CD14-positive monocyte (primary cell): ENCODE data around the gene HSPA12A. TPM values are rescaled to one million over a fixed set of nuclear protein-coding genes. Genes with fewer than 3 reads are reported as not detected.

Source experiments
- DNase-seq, 3 donors: peaks; one replicate each; pipeline ENCODE4 v3.0.0-alpha.2; 2011 to 2022
- H2AFZ ChIP-seq: 2 replicates; pipeline ENCODE4 v1.6.0; 2012; ENCODE audit warnings: mild to moderate bottlenecking, low read depth, low read length, inconsistent platforms; ENCODE audit not compliant: insufficient read depth, poor library complexity, severe bottlenecking
- H3K27ac ChIP-seq, 2 donors: 1 replicate in 1 of 2; 2 replicates in 1 of 2; pipeline ENCODE4 v1.5.1; 2012 to 2013; ENCODE audit warnings: low read length in 2 of 2, control low read depth in 1 of 2, inconsistent platforms in 1 of 2, low read depth in 1 of 2, mild to moderate bottlenecking in 1 of 2
- H3K27me3 ChIP-seq, 2 donors: one replicate each; pipeline versions ENCODE4 v1.6.0 to v1.6.1; 2011 to 2013; ENCODE audit warnings: low read length in 2 of 2; ENCODE audit not compliant: control insufficient read depth in 2 of 2, insufficient read depth in 2 of 2
- H3K36me3 ChIP-seq, 2 donors: replicated peaks in 1 of 2; 1 replicate in 1 of 2; 2 replicates in 1 of 2; pipeline versions ENCODE4 v1.5.1 to v1.6.1; 2012 to 2013; ENCODE audit warnings: low read length in 2 of 2, control low read depth in 1 of 2, inconsistent platforms in 1 of 2, mild to moderate bottlenecking in 1 of 2; ENCODE audit not compliant: insufficient read depth in 2 of 2, control insufficient read depth in 1 of 2
- H3K4me1 ChIP-seq, 2 donors: 1 replicate in 1 of 2; 2 replicates in 1 of 2; pipeline versions ENCODE4 v1.5.1 to v1.6.1; 2012 to 2013; ENCODE audit warnings: low read length in 2 of 2, control low read depth in 1 of 2, inconsistent platforms in 1 of 2, mild to moderate bottlenecking in 1 of 2, moderate library complexity in 1 of 2; ENCODE audit not compliant: insufficient read depth in 2 of 2, control insufficient read depth in 1 of 2
- H3K4me2 ChIP-seq: replicated peaks from 2 replicates; pipeline ENCODE3; 2012; ENCODE audit warnings: low read length, moderate library complexity, mild to moderate bottlenecking; ENCODE audit not compliant: poor library complexity, severe bottlenecking; ENCODE audit errors: extremely low read depth
- H3K4me3 ChIP-seq, 3 experiments: fragments of 200-600 bp in 1 of 3; sonication (generic) in 1 of 3; replicated peaks in 1 of 3; 1 replicate in 2 of 3; 2 replicates in 1 of 3; pipeline ENCODE4 v1.5.1; 2011 to 2013; ENCODE audit warnings: low read length in 3 of 3, mild to moderate bottlenecking in 3 of 3, control low read depth in 2 of 3, low read depth in 2 of 3, inconsistent platforms in 1 of 3, moderate library complexity in 1 of 3
- H3K79me2 ChIP-seq: 2 replicates; pipeline ENCODE4 v1.6.0; 2012; ENCODE audit warnings: mild to moderate bottlenecking, control low read depth, inconsistent platforms, low read length, moderate library complexity; ENCODE audit not compliant: insufficient read depth
- H3K9ac ChIP-seq: 2 replicates; pipeline ENCODE4 v1.6.0; 2017; ENCODE audit warnings: low read length, mild to moderate bottlenecking; ENCODE audit not compliant: insufficient read depth, poor library complexity, severe bottlenecking
- H3K9me3 ChIP-seq, 2 donors: replicated peaks in 1 of 2; 1 replicate in 1 of 2; 2 replicates in 1 of 2; pipeline versions ENCODE4 v1.5.1 to v1.6.1; 2012 to 2013; ENCODE audit warnings: low read length in 2 of 2, control low read depth in 1 of 2; ENCODE audit not compliant: control insufficient read depth in 1 of 2, insufficient read depth in 1 of 2
- H4K20me1 ChIP-seq: 2 replicates; pipeline ENCODE4 v1.6.0; 2012; ENCODE audit warnings: mild to moderate bottlenecking, low read length, control low read depth, moderate library complexity; ENCODE audit not compliant: insufficient read depth
- H3K27ac Mint-ChIP-seq, 7 donors: one replicate each; pipeline ENCODE4 v1.8.0; 2020; ENCODE audit warnings: mild to moderate bottlenecking in 7 of 7, mixed read lengths in 7 of 7, moderate library complexity in 6 of 7, inconsistent platforms in 2 of 7
- H3K27me3 Mint-ChIP-seq, 3 donors: one replicate each; pipeline ENCODE4 v1.8.0; 2021 to 2022; ENCODE audit warnings: low read depth in 3 of 3, mild to moderate bottlenecking in 3 of 3, mixed read lengths in 3 of 3, moderate library complexity in 3 of 3, inconsistent platforms in 1 of 3
- H3K36me3 Mint-ChIP-seq, 2 donors: one replicate each; pipeline ENCODE4 v1.8.0; 2020; ENCODE audit warnings: mixed read lengths in 2 of 2, inconsistent platforms in 1 of 2, mild to moderate bottlenecking in 1 of 2
- H3K4me1 Mint-ChIP-seq: one replicate; pipeline ENCODE4 v1.8.0; 2020; ENCODE audit warnings: mild to moderate bottlenecking, mixed read lengths
- H3K4me3 Mint-ChIP-seq, 2 donors: one replicate each; pipeline ENCODE4 v1.8.0; 2020; ENCODE audit warnings: mild to moderate bottlenecking in 2 of 2, mixed read lengths in 2 of 2, moderate library complexity in 1 of 2
- H3K9me3 Mint-ChIP-seq, 7 donors: one replicate each; pipeline ENCODE4 v1.8.0; 2020 to 2022; ENCODE audit warnings: mixed read lengths in 7 of 7, mild to moderate bottlenecking in 6 of 7, moderate library complexity in 6 of 7, inconsistent platforms in 2 of 7
- WGBS: methylation state at CpG from one replicate; pipeline ENCODE4 v1.1.5; 2013; ENCODE audit warnings: missing lambda C conversion rate; ENCODE audit not compliant: insufficient coverage; 5-methylcytosine and 5-hydroxymethylcytosine counted together
- intact Hi-C, 2 donors: fragments of 100-400 bp; cut with micrococcal nuclease; formaldehyde crosslinking; loops; one replicate each; pipeline versions ENCODE4 v1.15.0 to v1.15.1; 2023
- polyA plus RNA-seq, 3 donors: library from polyadenylated mRNA; depleted of rRNA in 1 of 3; unstranded in 2 of 3; stranded (reverse) in 1 of 3; fragments of 300-500 nt in 2 of 3; fragments of >200 nt in 1 of 3; fragmentation: Illumina TruSeq in 2 of 3; gene quantifications; 1 replicate in 2 of 3; 2 replicates in 1 of 3; pipeline ENCODE4 v1.2.3, GENCODE V29; 2012 to 2021
- TF ChIP-seq, protein P1 (sequence below): fragments of 200-600 bp; IDR thresholded peaks from one replicate; pipeline ENCODE4 v1.8.0; 2022; ENCODE audit warnings: antibody characterized with exemption, mild to moderate bottlenecking

HSPA12A gene
- polyA plus RNA-seq, 3 donors: 0.01 TPM; not detected in 2

- Mint-ChIP-seq H3K4me3 (no peak overlapping the region), H3K27ac (no peak overlapping the region), H3K9me3 (no peaks in the 10 kb centered on the region), H3K36me3 (no peaks in the 10 kb centered on the region), H3K4me1 (no peaks in the 10 kb centered on the region), H3K27me3 (peaks cover 2 to 9% (median 4%) of the 10 kb centered on the region in 3 donors)
- no peaks in the 10 kb centered on the region for H3K4me1 ChIP-seq
- H3K4me2 ChIP-seq: no peak overlapping the region
- no peaks in the 10 kb centered on the region for H3K9me3 ChIP-seq
- intact Hi-C loops: no loop called here
- H3K9ac ChIP-seq: no peak overlapping the region
- no peak overlapping the region for H3K4me3 ChIP-seq
- no peaks in the 10 kb centered on the region for H3K36me3 ChIP-seq
- 94% methylated on average over 7 of the region's 11 CpGs for WGBS
- no peak for DNase-seq
- H3K27ac ChIP-seq: no peak overlapping the region
- TF ChIP-seq, protein P1, sequence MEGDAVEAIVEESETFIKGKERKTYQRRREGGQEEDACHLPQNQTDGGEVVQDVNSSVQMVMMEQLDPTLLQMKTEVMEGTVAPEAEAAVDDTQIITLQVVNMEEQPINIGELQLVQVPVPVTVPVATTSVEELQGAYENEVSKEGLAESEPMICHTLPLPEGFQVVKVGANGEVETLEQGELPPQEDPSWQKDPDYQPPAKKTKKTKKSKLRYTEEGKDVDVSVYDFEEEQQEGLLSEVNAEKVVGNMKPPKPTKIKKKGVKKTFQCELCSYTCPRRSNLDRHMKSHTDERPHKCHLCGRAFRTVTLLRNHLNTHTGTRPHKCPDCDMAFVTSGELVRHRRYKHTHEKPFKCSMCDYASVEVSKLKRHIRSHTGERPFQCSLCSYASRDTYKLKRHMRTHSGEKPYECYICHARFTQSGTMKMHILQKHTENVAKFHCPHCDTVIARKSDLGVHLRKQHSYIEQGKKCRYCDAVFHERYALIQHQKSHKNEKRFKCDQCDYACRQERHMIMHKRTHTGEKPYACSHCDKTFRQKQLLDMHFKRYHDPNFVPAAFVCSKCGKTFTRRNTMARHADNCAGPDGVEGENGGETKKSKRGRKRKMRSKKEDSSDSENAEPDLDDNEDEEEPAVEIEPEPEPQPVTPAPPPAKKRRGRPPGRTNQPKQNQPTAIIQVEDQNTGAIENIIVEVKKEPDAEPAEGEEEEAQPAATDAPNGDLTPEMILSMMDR: no peak
- H4K20me1 ChIP-seq: no peaks in the 10 kb centered on the region
- peaks cover 0 to 1% of the 10 kb centered on the region in 2 donors for H3K27me3 ChIP-seq
- H3K79me2 ChIP-seq: no peaks in the 10 kb centered on the region
- H2AFZ ChIP-seq: no peak overlapping the region
Observed at GRCh38 chr10:116704926-116705325, 37.4 kb downstream of the HSPA12A start.

DNA sequence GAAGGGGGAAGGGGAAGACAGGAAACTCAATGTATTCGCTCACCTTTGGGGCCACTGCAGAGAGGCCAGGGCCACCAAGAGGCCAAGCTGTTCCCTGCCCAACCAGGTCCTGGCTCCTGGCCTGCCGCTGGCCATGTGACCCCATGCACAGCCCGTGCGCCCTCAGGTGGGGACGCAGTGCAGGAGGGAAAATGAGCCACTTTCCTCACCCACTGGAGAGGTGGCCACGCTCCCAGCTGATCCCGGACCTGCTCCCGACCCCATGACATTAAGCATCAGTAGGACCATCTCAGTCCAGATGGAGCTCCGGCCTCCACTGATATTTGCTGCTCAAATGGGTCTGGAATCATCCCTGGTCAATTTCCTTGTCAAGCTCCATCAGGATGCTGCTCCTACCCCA is 40.2 kb downstream of the HSPA12A start:
- WGBS: 94% methylated on average over 9 of the region's 9 CpGs
- Histone ChIP-seq H3K27ac (no peak overlapping the region), H4K20me1 (no peaks in the 10 kb centered on the region), H3K36me3 (no peaks in the 10 kb centered on the region), H2AFZ (no peak overlapping the region), H3K9me3 (no peaks in the 10 kb centered on the region), H3K4me1 (no peaks in the 10 kb centered on the region), H3K4me3 (no peak overlapping the region), H3K9ac (no peak overlapping the region), H3K79me2 (no peaks in the 10 kb centered on the region), H3K4me2 (no peak overlapping the region), H3K27me3 (no peaks in the 10 kb centered on the region)
- no peak for DNase-seq
- Mint-ChIP-seq H3K36me3 (no peaks in the 10 kb centered on the region), H3K4me3 (no peak overlapping the region), H3K9me3 (no peaks in the 10 kb centered on the region), H3K27ac (no peak overlapping the region), H3K4me1 (no peaks in the 10 kb centered on the region), H3K27me3 (peaks cover 1 to 11% (median 5%) of the 10 kb centered on the region in 3 donors)
- intact Hi-C loops: no loop called here
- TF ChIP-seq, protein P1: no peak
